HFF-Myc (cell line): ENCODE results near the gene DLX3.
"Not testable (repeated sequence)": the region's sequence is repeated elsewhere in the genome, so short reads cannot be mapped to it uniquely, and the experiment has no call there.

Experiments
- DNase-seq: peaks from one replicate; pipeline ENCODE4 v3.0.0-alpha.2; 2011; ENCODE audit warnings: low read depth; ENCODE audit errors: extremely low read depth
- H3K4me3 ChIP-seq: replicated peaks from 2 replicates; pipeline ENCODE4 v1.5.1; 2011; ENCODE audit warnings: low read depth, mild to moderate bottlenecking, control low read depth, low read length
- TF ChIP-seq, protein P1 (sequence below): IDR thresholded peaks from 2 replicates; pipeline ENCODE4 v1.5.1; 2012; ENCODE audit warnings: mild to moderate bottlenecking, low read depth, low read length, control low read depth; ENCODE audit errors: missing control alignments

DLX3 gene

DNA sequence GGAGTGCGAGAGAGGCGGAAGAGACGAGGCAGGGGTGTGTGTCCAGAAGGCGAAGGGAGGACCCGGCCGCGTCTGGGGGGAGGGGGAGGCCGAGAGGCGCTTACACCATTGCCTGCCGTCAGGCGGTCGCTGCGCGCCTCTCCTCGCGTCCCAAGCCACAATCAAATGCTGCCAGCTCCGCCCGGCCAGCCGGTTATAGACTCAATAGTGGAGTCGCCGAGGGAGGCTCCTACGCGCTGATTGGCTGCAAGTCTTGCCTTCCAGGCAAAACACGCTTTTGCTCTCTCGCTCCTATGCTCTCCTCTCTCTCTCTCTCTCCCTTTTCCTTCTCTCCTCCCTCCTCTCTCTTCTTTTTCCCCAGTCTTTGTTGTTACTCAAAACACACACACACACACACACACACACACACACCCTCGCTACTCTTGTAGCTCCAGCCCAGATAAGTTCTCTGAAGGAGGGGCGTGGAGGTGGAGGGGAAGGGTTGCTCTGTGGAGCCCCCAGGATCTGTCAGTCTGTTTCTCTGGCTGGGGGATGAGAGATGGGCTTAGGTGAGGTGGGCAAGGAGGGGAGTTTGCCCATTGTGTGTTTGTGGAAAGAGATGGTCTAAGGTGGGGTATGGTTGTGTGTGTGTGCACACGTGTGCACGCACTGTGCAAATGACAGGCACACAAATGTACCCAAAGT is at the start of gene DLX3:
TSS of gene DLX3 (minus strand) at position 170 of the 684 bp plus-strand sequence. CDS start 226 bp downstream, outside the sequence.
- TF ChIP-seq, protein P1, sequence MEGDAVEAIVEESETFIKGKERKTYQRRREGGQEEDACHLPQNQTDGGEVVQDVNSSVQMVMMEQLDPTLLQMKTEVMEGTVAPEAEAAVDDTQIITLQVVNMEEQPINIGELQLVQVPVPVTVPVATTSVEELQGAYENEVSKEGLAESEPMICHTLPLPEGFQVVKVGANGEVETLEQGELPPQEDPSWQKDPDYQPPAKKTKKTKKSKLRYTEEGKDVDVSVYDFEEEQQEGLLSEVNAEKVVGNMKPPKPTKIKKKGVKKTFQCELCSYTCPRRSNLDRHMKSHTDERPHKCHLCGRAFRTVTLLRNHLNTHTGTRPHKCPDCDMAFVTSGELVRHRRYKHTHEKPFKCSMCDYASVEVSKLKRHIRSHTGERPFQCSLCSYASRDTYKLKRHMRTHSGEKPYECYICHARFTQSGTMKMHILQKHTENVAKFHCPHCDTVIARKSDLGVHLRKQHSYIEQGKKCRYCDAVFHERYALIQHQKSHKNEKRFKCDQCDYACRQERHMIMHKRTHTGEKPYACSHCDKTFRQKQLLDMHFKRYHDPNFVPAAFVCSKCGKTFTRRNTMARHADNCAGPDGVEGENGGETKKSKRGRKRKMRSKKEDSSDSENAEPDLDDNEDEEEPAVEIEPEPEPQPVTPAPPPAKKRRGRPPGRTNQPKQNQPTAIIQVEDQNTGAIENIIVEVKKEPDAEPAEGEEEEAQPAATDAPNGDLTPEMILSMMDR = no peak
- H3K4me3 ChIP-seq = no peak within 1 kb of the TSS
- no peak for DNase-seq

DNA sequence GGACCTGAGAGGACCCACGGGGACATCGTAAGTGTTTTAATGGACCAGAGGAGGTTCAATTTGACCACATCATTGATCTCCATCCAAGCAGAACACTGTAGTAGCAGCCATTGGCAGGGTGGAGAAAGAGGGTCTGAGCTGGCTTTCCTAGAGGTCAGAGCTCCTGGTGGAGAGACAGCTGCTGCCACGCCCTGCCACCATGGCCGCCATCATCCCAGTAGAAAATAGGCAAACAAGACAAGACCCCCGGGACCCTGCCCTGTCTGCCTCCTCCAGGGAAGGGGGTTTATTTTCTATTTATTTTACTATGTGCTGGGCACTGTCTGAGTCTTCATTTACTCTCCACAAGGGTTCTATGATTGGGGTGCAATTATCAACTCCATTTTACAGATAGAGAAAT is 49.5 kb upstream of the DLX3 start:
- no peak overlapping the region for H3K4me3 ChIP-seq
- DNase-seq = no peak
- TF ChIP-seq, protein P1 = no peak

DNA sequence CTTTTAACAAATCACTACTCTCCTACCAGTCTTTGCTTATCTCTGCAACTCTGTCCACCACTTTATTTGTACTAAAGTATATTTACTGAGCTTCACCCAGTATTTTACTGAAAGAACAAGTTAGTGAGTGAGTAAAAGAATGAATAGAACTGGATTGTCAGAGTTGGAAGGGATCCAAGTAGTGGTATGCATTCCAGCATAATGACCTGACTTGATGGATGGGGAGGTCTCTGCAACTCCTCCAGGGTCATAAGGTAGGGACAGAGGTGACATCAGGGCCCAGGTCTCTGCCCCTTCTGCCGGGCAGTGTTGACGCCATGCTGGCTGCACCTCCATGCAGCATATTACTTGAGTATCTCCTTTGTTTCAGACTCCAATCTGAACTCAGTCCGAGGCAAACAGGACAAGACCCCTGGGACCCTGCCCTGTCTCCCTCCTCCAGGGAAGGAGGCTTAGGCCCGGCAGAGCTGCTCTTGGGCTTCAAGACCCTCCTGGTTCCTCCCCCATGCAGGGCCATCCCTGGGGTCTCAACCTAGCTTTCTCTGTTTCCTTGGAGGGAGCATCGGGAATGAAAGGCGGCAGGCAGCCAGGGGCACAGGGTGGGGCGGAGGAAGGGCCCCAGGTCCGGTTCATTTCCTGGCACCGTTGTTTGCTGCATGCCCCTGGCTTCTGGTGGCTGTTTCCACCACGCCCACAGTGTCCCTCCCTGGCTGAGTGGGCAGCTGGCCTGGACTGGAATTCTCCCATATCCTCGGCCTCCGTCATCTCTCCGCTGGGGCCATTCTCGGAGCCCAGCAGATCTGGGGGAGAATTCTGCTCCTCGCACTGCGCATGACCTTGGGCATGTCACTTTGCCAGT is 48.5 kb upstream of the DLX3 start:
- no peak overlapping the region for H3K4me3 ChIP-seq
- no peak for DNase-seq
- TF ChIP-seq, protein P1 = no peak

DNA sequence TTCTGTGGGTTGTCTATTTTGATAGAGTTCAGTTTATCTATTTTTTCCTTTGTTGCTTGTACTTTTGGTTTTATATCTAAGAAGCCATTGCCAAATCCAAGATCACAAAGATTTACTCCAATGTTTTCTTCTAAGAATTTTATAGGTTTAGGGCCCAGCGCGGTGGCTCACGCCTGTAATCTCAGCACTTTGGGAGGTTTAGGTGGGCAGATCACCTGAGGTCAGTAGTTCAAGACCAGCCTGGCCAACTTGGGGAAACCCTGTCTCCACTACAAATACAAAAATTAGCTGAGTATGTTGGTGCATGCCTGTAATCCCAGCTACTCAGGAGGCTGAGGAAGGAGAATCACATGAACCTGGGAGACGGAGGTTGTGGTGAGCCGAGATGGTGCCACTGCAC is 47.2 kb upstream of the DLX3 start:
- DNase-seq = no peak
- TF ChIP-seq, protein P1 = no peak
- no peak overlapping the region for H3K4me3 ChIP-seq

DNA sequence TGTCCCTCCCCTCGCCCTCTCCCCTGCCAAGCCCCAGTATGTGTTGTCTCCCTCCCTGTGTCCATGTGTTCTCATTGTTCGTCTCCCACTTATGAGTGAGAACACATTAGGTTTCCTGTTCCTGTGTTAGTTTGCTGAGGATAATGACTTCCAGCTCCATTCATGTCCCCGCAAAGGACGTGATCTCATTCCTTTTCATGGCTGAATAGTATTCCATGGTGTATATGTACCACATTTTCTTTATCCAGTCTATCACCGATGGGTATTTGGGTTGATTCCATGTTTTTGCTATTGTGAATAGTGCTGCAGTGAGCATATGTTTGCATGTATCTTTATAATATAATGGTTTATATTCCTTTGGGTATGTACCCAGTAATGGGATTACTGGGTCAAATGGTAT is 45.5 kb upstream of the DLX3 start:
- DNase-seq = not testable (repeated sequence)

DNA sequence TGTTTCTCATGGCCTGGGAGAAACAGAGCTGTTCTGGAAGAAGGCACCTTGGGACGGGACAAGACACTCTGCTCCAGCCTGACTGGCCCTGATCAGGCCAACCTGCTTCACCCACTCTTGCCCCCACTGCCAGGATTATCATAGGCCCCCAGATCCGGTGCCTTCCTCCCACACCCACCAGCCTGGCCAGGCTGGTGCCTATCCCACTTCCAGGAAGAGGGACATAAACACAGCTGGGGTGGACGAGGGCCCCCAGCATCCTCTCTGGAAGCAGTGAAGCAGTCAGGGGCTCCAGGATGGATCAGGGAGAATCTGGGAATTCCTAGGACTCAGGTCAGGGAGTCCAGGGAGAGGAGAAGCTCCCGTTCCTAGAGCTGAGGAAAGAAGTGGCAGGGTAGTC is 44.0 kb upstream of the DLX3 start:
- TF ChIP-seq, protein P1 = no peak
- DNase-seq = no peak
- H3K4me3 ChIP-seq = no peak overlapping the region

More for the DNA sequence above, 45.5 kb upstream of the DLX3 start:
- not testable (repeated sequence) for H3K4me3 ChIP-seq
